Liver (tissue), 9 donors: ENCODE results near the gene GFY. TPM values are rescaled to one million over a fixed set of nuclear protein-coding genes. Genes with fewer than 3 reads are reported as not detected.

Experiments
- DNase-seq: peaks from one replicate; pipeline ENCODE4 v3.0.0-alpha.2; 2017; ENCODE audit warnings: low spot score
- H3K27ac ChIP-seq, 2 donors: one replicate each; pipeline ENCODE4 v1.7.0; 2013; ENCODE audit warnings: inconsistent platforms in 2 of 2, low read length in 2 of 2, control low read depth in 1 of 2, low read depth in 1 of 2, mild to moderate bottlenecking in 1 of 2
- H3K27me3 ChIP-seq, 4 donors: one replicate each; pipeline versions ENCODE4 v1.6.1 to v1.7.0; 2013; ENCODE audit warnings: low read length in 3 of 4, inconsistent platforms in 1 of 4, mild to moderate bottlenecking in 1 of 4, moderate library complexity in 1 of 4; ENCODE audit not compliant: control insufficient read depth in 4 of 4, insufficient read depth in 4 of 4
- H3K36me3 ChIP-seq, 4 donors: one replicate each; pipeline versions ENCODE4 v1.6.1 to v1.7.0; 2013; ENCODE audit warnings: low read length in 3 of 4, mild to moderate bottlenecking in 3 of 4, low read depth in 1 of 4, moderate library complexity in 1 of 4; ENCODE audit not compliant: control insufficient read depth in 4 of 4, insufficient read depth in 3 of 4
- H3K4me1 ChIP-seq, 4 donors: one replicate each; pipeline versions ENCODE4 v1.6.1 to v1.7.0; 2013; ENCODE audit warnings: low read length in 3 of 4, mild to moderate bottlenecking in 3 of 4, moderate library complexity in 1 of 4; ENCODE audit not compliant: control insufficient read depth in 4 of 4, insufficient read depth in 4 of 4
- H3K4me3 ChIP-seq, 3 donors: one replicate each; pipeline versions ENCODE4 v1.6.1 to v1.7.0; 2013; ENCODE audit warnings: low read length in 3 of 3, control low read depth in 1 of 3, low read depth in 1 of 3, mild to moderate bottlenecking in 1 of 3
- H3K9ac ChIP-seq, 2 donors: one replicate each; pipeline ENCODE4 v1.7.0; 2013; ENCODE audit warnings: low read length in 2 of 2, mild to moderate bottlenecking in 2 of 2, moderate library complexity in 2 of 2, control low read depth in 1 of 2, low read depth in 1 of 2
- H3K9me3 ChIP-seq, 4 donors: one replicate each; pipeline versions ENCODE4 v1.6.1 to v1.7.0; 2013; ENCODE audit warnings: low read length in 3 of 4; ENCODE audit not compliant: control insufficient read depth in 4 of 4
- ATF3 ChIP-seq: IDR thresholded peaks from 2 replicates; pipeline ENCODE4 v1.6.1; 2016; ENCODE audit warnings: antibody characterized with exemption
- CTCF ChIP-seq: fragments of 150-350 bp; IDR thresholded peaks from 2 replicates; pipeline ENCODE4 v1.5.1; 2017; ENCODE audit warnings: improper control_type of control experiment, low read depth, low read length; ENCODE audit not compliant: missing input control
- EGR1 ChIP-seq, 2 donors: IDR thresholded peaks; 2 replicates each; pipeline ENCODE4 v1.6.1; 2016 to 2018; ENCODE audit warnings: antibody characterized with exemption in 2 of 2, low read depth in 2 of 2
- FOXA1 ChIP-seq: IDR thresholded peaks from 2 replicates; pipeline ENCODE4 v1.6.1; 2016; ENCODE audit warnings: antibody characterized with exemption
- GABPA ChIP-seq, 2 donors: IDR thresholded peaks in 1 of 2; conservative IDR thresholded peaks in 1 of 2; 2 replicates each; pipeline ENCODE4 v1.6.1; 2016; ENCODE audit warnings: antibody characterized with exemption in 2 of 2, mild to moderate bottlenecking in 1 of 2, moderate library complexity in 1 of 2
- HNF4G ChIP-seq: IDR thresholded peaks from 2 replicates; pipeline ENCODE4 v1.6.1; 2016; ENCODE audit warnings: antibody characterized with exemption
- JUND ChIP-seq, 2 donors: IDR thresholded peaks; 2 replicates each; pipeline ENCODE4 v1.6.1; 2016; ENCODE audit warnings: antibody characterized with exemption in 2 of 2
- MAX ChIP-seq: IDR thresholded peaks from 2 replicates; pipeline ENCODE4 v1.6.1; 2016; ENCODE audit warnings: antibody characterized with exemption
- NR2F2 ChIP-seq: IDR thresholded peaks from 2 replicates; pipeline ENCODE4 v1.6.1; 2016; ENCODE audit warnings: antibody characterized with exemption
- RAD21 ChIP-seq, 2 donors: IDR thresholded peaks; 2 replicates each; pipeline ENCODE4 v1.6.1; 2016; ENCODE audit warnings: antibody characterized with exemption in 2 of 2, mild to moderate bottlenecking in 2 of 2
- SP1 ChIP-seq: IDR thresholded peaks from 2 replicates; pipeline ENCODE4 v1.6.1; 2018; ENCODE audit warnings: antibody characterized with exemption, mild to moderate bottlenecking
- ZBTB33 ChIP-seq: IDR thresholded peaks from 2 replicates; pipeline ENCODE4 v1.6.1; 2016; ENCODE audit warnings: antibody characterized with exemption
- WGBS: extraction: QIAGEN DNeasy Blood & Tissue Kit; methylation state at CpG from one replicate; pipeline ENCODE4 v1.1.7; 2013; 5-methylcytosine and 5-hydroxymethylcytosine counted together
- polyA plus RNA-seq, 2 donors: library from polyadenylated mRNA; stranded (reverse) in 1 of 2; unstranded in 1 of 2; fragments of 200-250 nt in 1 of 2; fragments of >200 nt in 1 of 2; fragmentation: Nextera tagmentation in 1 of 2; extraction: Ambion mirVana in 1 of 2; gene quantifications; one replicate each; pipeline versions ENCODE4 v1.2.1 to v1.2.3, GENCODE V29; 2013 to 2015
- total RNA-seq, 2 donors: library from RNA; depleted of rRNA; stranded (reverse); fragments of >200 nt; gene quantifications; one replicate each; pipeline ENCODE4 v1.2.3, GENCODE V29; 2014
- donor health status: healthy.
- donor health status: healthy.
- donor health status: healthy.
- donor health status: healthy.
- donor health status: healthy.

GFY gene
- total and polyA plus RNA-seq, 4 donors, result not detected

GRCh38 chr19:49430678-49431329 is 5.6 kb downstream of the GFY start:
- Histone ChIP-seq H3K27me3 (peaks cover 0 to 19% (median 19%) of the 10 kb centered on the region in 4 donors), H3K9ac (no peak overlapping the region), H3K4me3 (no peak overlapping the region), H3K9me3 (peaks cover 0 to 2% (median 0%) of the 10 kb centered on the region in 4 donors), H3K4me1 (peaks cover 0 to 2% (median 0%) of the 10 kb centered on the region in 4 donors), H3K27ac (no peak overlapping the region), H3K36me3 (no peaks in the 10 kb centered on the region)
- TF ChIP-seq HNF4G, result no peak
- TF ChIP-seq EGR1 (IDR thresholded peaks at IDR 0.05; ENCODE audit: low read depth in 2 of 2), result no peak
- no peak for TF ChIP-seq GABPA (IDR thresholded peaks at IDR 0.05 in 1 of 2, conservative IDR thresholded peaks at IDR 0.05 in 1 of 2)
- no peak for TF ChIP-seq CTCF
- no peak for DNase-seq
- WGBS, result 53% methylated on average over 28 of the region's 28 CpGs

DNA sequence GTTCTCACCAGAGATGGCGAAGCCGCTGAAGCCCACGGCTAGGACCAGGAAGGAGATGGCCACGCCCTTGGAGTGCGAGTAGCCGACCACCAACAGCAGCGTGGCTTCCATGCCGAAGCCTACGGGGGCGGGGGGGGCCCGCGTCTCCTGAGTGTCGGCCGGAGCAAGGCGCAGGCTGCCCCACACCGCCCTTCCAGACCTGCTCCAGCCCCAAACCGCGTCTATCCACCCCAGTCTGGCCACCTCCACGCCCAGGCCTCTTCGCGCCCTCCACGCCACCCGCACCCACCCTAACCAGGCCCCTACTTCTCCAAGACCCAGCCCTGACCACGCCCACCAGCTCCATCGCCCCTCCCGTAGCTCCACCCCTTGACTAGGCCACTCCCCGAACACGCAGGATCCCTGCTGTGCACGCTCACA is 6.2 kb downstream of the GFY start:
- TF ChIP-seq SP1, result no peak
- TF ChIP-seq EGR1 (IDR thresholded peaks at IDR 0.05; ENCODE audit: low read depth in 2 of 2), result no peak
- TF ChIP-seq ZBTB33, result no peak
- no peak for TF ChIP-seq FOXA1
- TF ChIP-seq ATF3, result no peak
- TF ChIP-seq MAX, result no peak
- TF ChIP-seq NR2F2, result no peak
- no peak for TF ChIP-seq RAD21 (IDR thresholded peaks at IDR 0.05)
- TF ChIP-seq GABPA (IDR thresholded peaks at IDR 0.05 in 1 of 2, conservative IDR thresholded peaks at IDR 0.05 in 1 of 2), result no peak
- no peak for TF ChIP-seq JUND (IDR thresholded peaks at IDR 0.05)
- Histone ChIP-seq H3K27ac (no peak overlapping the region), H3K36me3 (no peaks in the 10 kb centered on the region), H3K9ac (no peak overlapping the region), H3K9me3 (peaks cover 0 to 2% (median 0%) of the 10 kb centered on the region in 4 donors), H3K4me3 (no peak overlapping the region), H3K27me3 (peaks cover 0 to 19% (median 16%) of the 10 kb centered on the region in 4 donors), H3K4me1 (peaks cover 0 to 2% (median 0%) of the 10 kb centered on the region in 4 donors)
- 41% methylated on average over 29 of the region's 29 CpGs for WGBS
- no peak for DNase-seq
